Neural progenitor cell (in vitro differentiated cells): ENCODE measurements around the gene SBF2. TPM values are rescaled to one million over a fixed set of nuclear protein-coding genes. Genes with fewer than 3 reads are reported as not detected.

Source experiments
- DNase-seq: peaks from one replicate; pipeline ENCODE4 v3.0.0-alpha.2; 2016; ENCODE audit warnings: low spot score
- H2AFZ ChIP-seq: fragments of 200-600 bp; sonication (generic); replicated peaks from 2 replicates; pipeline ENCODE4 v1.6.1; 2016; ENCODE audit warnings: antibody characterized with exemption
- H3F3A ChIP-seq: fragments of 200-600 bp; sonication (generic); 2 replicates; pipeline ENCODE4 v1.6.1; 2016; ENCODE audit warnings: antibody characterized with exemption, low read depth
- H3K27ac ChIP-seq: fragments of 200-600 bp; sonication (generic); 2 replicates; pipeline ENCODE4 v1.5.1; 2016; ENCODE audit warnings: mild to moderate bottlenecking
- H3K27me3 ChIP-seq: fragments of 200-600 bp; sonication (generic); 2 replicates; pipeline ENCODE4 v1.6.1; 2016; ENCODE audit warnings: mild to moderate bottlenecking, moderate library complexity
- H3K36me3 ChIP-seq: fragments of 200-600 bp; sonication (generic); 2 replicates; pipeline ENCODE4 v1.5.1; 2016
- H3K4me1 ChIP-seq: fragments of 200-600 bp; sonication (generic); 2 replicates; pipeline ENCODE4 v1.6.1; 2016; ENCODE audit warnings: mixed run types
- H3K4me2 ChIP-seq: fragments of 200-600 bp; sonication (generic); 2 replicates; pipeline ENCODE4 v1.6.1; 2016
- H3K4me3 ChIP-seq: fragments of 200-600 bp; sonication (generic); 2 replicates; pipeline ENCODE4 v1.5.1; 2016
- H3K79me2 ChIP-seq: fragments of 200-600 bp; sonication (generic); 2 replicates; pipeline ENCODE4 v1.6.1; 2016; ENCODE audit warnings: low read depth
- H3K9ac ChIP-seq: fragments of 200-600 bp; sonication (generic); 2 replicates; pipeline ENCODE4 v1.6.1; 2016
- H3K9me3 ChIP-seq: fragments of 200-600 bp; sonication (generic); 2 replicates; pipeline ENCODE4 v1.5.1; 2016; ENCODE audit warnings: low read depth
- H4K20me1 ChIP-seq: fragments of 200-600 bp; sonication (generic); 2 replicates; pipeline ENCODE4 v1.6.1; 2016; ENCODE audit warnings: low read depth
- H3K27ac Mint-ChIP-seq: 3 replicates; pipeline ENCODE4 v1.8.0; 2021; ENCODE audit warnings: mixed read lengths
- H3K27me3 Mint-ChIP-seq: 2 replicates; pipeline ENCODE4 v1.8.0; 2022; ENCODE audit warnings: low read depth, mild to moderate bottlenecking, inconsistent platforms, moderate library complexity, mixed read lengths; ENCODE audit not compliant: insufficient read depth
- H3K36me3 Mint-ChIP-seq: 3 replicates; pipeline ENCODE4 v1.8.0; 2021; ENCODE audit warnings: mixed read lengths
- H3K4me1 Mint-ChIP-seq: 3 replicates; pipeline ENCODE4 v1.8.0; 2021; ENCODE audit warnings: mixed read lengths
- H3K4me3 Mint-ChIP-seq: 3 replicates; pipeline ENCODE4 v1.8.0; 2021; ENCODE audit warnings: mild to moderate bottlenecking, moderate library complexity, mixed read lengths
- H3K9me3 Mint-ChIP-seq: 3 replicates; pipeline ENCODE4 v1.8.0; 2020; ENCODE audit warnings: mixed read lengths
- EZH2 ChIP-seq: fragments of 200-600 bp; sonication (generic); IDR thresholded peaks from 2 replicates; pipeline ENCODE4 v1.6.1; 2017; ENCODE audit warnings: antibody characterized with exemption, mild to moderate bottlenecking, moderate library complexity
- EZH2phosphoT487 ChIP-seq: fragments of 200-600 bp; sonication (generic); IDR thresholded peaks from 2 replicates; pipeline ENCODE4 v1.6.1; 2017; ENCODE audit warnings: antibody characterized with exemption
- small RNA-seq: library from RNA; depleted of rRNA; stranded (forward); fragments of <200 nt; gene quantifications from one replicate; pipeline ENCODE3, GENCODE V24; 2015
- total RNA-seq: library from RNA; depleted of rRNA; stranded (reverse); fragments of >200 nt; gene quantifications from 2 replicates; pipeline ENCODE4 v1.2.3, GENCODE V29; 2015; ENCODE audit warnings: low replicate concordance
- TF ChIP-seq, protein P1 (sequence below): fragments of 200-600 bp; sonication (generic); IDR thresholded peaks from 2 replicates; pipeline ENCODE4 v1.5.1; 2017; ENCODE audit warnings: antibody characterized with exemption, mild to moderate bottlenecking

SBF2 gene
- total RNA-seq, 1 donor from 2014 or later, result 48.2 TPM

DNA sequence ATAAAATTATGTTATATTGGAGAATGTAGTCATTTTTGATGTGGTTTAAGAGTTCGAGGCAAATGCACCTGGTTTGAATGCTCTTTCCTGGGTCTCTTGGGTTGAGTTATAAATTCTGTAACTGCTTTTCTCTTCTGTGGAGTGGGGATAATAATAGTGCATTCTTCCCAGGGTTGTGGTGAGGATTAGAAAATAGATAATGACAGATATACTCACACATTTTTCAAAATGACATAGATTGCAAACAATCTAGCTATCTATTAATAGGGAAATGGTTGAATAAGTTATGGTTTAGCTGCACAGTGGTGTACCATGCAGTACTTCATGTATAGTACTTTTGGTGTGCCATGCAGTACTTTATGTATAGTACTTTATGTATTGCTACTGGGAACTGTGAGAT, 562.8 kb downstream of the SBF2 start:
- no peak for TF ChIP-seq EZH2phosphoT487
- TF ChIP-seq, protein P1, sequence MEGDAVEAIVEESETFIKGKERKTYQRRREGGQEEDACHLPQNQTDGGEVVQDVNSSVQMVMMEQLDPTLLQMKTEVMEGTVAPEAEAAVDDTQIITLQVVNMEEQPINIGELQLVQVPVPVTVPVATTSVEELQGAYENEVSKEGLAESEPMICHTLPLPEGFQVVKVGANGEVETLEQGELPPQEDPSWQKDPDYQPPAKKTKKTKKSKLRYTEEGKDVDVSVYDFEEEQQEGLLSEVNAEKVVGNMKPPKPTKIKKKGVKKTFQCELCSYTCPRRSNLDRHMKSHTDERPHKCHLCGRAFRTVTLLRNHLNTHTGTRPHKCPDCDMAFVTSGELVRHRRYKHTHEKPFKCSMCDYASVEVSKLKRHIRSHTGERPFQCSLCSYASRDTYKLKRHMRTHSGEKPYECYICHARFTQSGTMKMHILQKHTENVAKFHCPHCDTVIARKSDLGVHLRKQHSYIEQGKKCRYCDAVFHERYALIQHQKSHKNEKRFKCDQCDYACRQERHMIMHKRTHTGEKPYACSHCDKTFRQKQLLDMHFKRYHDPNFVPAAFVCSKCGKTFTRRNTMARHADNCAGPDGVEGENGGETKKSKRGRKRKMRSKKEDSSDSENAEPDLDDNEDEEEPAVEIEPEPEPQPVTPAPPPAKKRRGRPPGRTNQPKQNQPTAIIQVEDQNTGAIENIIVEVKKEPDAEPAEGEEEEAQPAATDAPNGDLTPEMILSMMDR, result no peak
- TF ChIP-seq EZH2, result no peak
- no peak overlapping the region for H3K4me3 Mint-ChIP-seq
- peaks cover 11% of the 10 kb centered on the region for H3K9me3 Mint-ChIP-seq

More for the DNA sequence above, 562.8 kb downstream of the SBF2 start:
- no peak overlapping the region for H3K4me2 ChIP-seq
- no peak overlapping the region for H3K9ac ChIP-seq
- no peaks in the 10 kb centered on the region for H3K79me2 ChIP-seq
- H3K27me3 Mint-ChIP-seq, result no peaks in the 10 kb centered on the region
- H3K27ac ChIP-seq, result no peak overlapping the region
- no peak for DNase-seq
- no peak overlapping the region for H3K4me3 ChIP-seq
- no peaks in the 10 kb centered on the region for H4K20me1 ChIP-seq
- H3F3A ChIP-seq, result peaks cover 4% of the 10 kb centered on the region
- H3K9me3 ChIP-seq, result no peaks in the 10 kb centered on the region
- H3K27ac Mint-ChIP-seq, result no peak overlapping the region
- no peaks in the 10 kb centered on the region for H3K27me3 ChIP-seq
- H3K36me3 Mint-ChIP-seq, result peaks cover 33% of the 10 kb centered on the region
- peaks cover 20% of the 10 kb centered on the region for H3K36me3 ChIP-seq
- no peak overlapping the region for H2AFZ ChIP-seq
- no peaks in the 10 kb centered on the region for H3K4me1 ChIP-seq
- H3K4me1 Mint-ChIP-seq, result no peaks in the 10 kb centered on the region

Small RNA genes lying within 50 kb of the gene (small RNA-seq; reads per million reads assigned to genes)
- not detected for gene AC080023.2
- gene RNU7-28P, result not detected

Other genes with a start within 250 kb of the SBF2 start
- 3.8 and 8.5 TPM in 2 replicates for gene ADM, start 10.9 kb upstream of the SBF2 start, total RNA-seq
- gene AMPD3, start 161.0 kb upstream of the SBF2 start, total RNA-seq, result 2.9 and 3.0 TPM in 2 replicates
- 33.9 and 49.3 TPM in 2 replicates for gene RNF141, start 247.0 kb upstream of the SBF2 start, total RNA-seq